Eye (tissue), 1 donor: ENCODE data around the gene CES2.
"Not testable (repeated sequence)": the region's sequence is repeated elsewhere in the genome, so short reads cannot be mapped to it uniquely, and the experiment has no call there.

Experiments
- DNase-seq: peaks from one replicate; pipeline ENCODE4 v3.0.0-alpha.2; 2015

The CES2 gene

GRCh38 chr16:66937725-66938337, 2.5 kb downstream of the CES2 start:
- DNase-seq: no peak

GRCh38 chr16:66939366-66939765, 4.0 kb downstream of the CES2 start:
- DNase-seq: no peak

GRCh38 chr16:66940236-66940635, 4.9 kb downstream of the CES2 start:
- no peak for DNase-seq

GRCh38 chr16:66942981-66943380, 7.7 kb downstream of the CES2 start:
- DNase-seq: no peak

GRCh38 chr16:66943426-66944053, 8.2 kb downstream of the CES2 start:
- no peak for DNase-seq

GRCh38 chr16:66944054-66944441, 8.7 kb downstream of the CES2 start:
- no peak for DNase-seq

- DNase-seq: not testable (repeated sequence)
These were observed 9.7 kb downstream of the CES2 start for GRCh38 chr16:66944971-66945370.

- no peak for DNase-seq
These were observed 10.6 kb downstream of the CES2 start for GRCh38 chr16:66945939-66946338.

- DNase-seq: no peak
These were observed 11.2 kb downstream of the CES2 start for GRCh38 chr16:66946541-66946940.

- DNase-seq: no peak
These were observed 11.6 kb downstream of the CES2 start for GRCh38 chr16:66946974-66947301.

GRCh38 chr16:66947302-66948065, 12.2 kb downstream of the CES2 start:
- DNase-seq: peak; percentile 94

- peak; percentile 55 for DNase-seq
These were observed 13.0 kb downstream of the CES2 start for GRCh38 chr16:66948134-66948836.

GRCh38 chr16:66948837-66949225, 13.5 kb downstream of the CES2 start:
- peak; percentile 70 for DNase-seq

- no peak for DNase-seq
These were observed 14.2 kb downstream of the CES2 start for GRCh38 chr16:66949472-66949871.

GRCh38 chr16:66950437-66950836, 15.1 kb downstream of the CES2 start:
- no peak for DNase-seq

GRCh38 chr16:66950971-66951790, 15.9 kb downstream of the CES2 start:
- DNase-seq: no peak

GRCh38 chr16:66952430-66953110, 17.3 kb downstream of the CES2 start:
- no peak for DNase-seq

- DNase-seq: no peak
These were observed 18.3 kb downstream of the CES2 start for GRCh38 chr16:66953462-66954096.

GRCh38 chr16:66954097-66954659, 18.9 kb downstream of the CES2 start:
- peak; percentile 91 for DNase-seq

- not testable (repeated sequence) for DNase-seq
These were observed 20.2 kb downstream of the CES2 start for GRCh38 chr16:66955363-66956153.

- DNase-seq: not testable (repeated sequence)
These were observed 20.8 kb downstream of the CES2 start for GRCh38 chr16:66956154-66956457.
